Astrocyte of the spinal cord (primary cell): ENCODE data around the gene ORC3.

ENCODE experiments used
- DNase-seq: peaks from one replicate; pipeline ENCODE4 v3.0.0; 2011; ENCODE audit warnings: low read depth, low spot score
- H3K4me3 ChIP-seq: 2 replicates; pipeline ENCODE4 v1.5.1; 2011; ENCODE audit warnings: low read depth, mild to moderate bottlenecking, low read length, moderate library complexity
- in situ Hi-C: cut with HindIII; loops from 2 replicates; pipeline ENCODE4 v1.10.0; 2017; ENCODE audit warnings: low sequenced_read_pairs
- TF ChIP-seq, protein P1 (sequence below): IDR thresholded peaks from 2 replicates; pipeline ENCODE4 v1.5.1; 2012; ENCODE audit warnings: low read depth, mild to moderate bottlenecking, low read length, inconsistent platforms

ORC3 gene

DNA sequence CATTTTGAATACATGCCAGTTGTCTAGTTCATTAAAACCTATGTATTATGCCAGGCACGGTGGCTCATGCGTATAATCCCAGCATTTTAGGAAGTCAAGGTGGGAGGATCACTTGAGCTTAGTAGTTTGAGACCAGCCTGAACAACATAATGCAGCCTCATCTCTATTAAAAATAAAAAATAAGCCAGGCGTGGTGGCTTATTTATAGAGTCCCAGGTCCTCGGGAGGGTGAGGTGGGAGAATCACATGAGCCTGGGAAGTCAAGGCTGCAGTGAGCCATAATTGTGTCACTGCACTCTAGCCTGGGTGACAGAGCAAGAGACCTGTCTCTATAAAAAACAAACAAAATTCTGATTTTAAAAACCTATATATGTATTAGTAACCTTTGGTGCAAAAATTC, 27.5 kb downstream of the ORC3 start:
- H3K4me3 ChIP-seq: no peak overlapping the region
- in situ Hi-C loops: no loop called here
- DNase-seq: no peak
- TF ChIP-seq, protein P1, sequence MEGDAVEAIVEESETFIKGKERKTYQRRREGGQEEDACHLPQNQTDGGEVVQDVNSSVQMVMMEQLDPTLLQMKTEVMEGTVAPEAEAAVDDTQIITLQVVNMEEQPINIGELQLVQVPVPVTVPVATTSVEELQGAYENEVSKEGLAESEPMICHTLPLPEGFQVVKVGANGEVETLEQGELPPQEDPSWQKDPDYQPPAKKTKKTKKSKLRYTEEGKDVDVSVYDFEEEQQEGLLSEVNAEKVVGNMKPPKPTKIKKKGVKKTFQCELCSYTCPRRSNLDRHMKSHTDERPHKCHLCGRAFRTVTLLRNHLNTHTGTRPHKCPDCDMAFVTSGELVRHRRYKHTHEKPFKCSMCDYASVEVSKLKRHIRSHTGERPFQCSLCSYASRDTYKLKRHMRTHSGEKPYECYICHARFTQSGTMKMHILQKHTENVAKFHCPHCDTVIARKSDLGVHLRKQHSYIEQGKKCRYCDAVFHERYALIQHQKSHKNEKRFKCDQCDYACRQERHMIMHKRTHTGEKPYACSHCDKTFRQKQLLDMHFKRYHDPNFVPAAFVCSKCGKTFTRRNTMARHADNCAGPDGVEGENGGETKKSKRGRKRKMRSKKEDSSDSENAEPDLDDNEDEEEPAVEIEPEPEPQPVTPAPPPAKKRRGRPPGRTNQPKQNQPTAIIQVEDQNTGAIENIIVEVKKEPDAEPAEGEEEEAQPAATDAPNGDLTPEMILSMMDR: no peak

DNA sequence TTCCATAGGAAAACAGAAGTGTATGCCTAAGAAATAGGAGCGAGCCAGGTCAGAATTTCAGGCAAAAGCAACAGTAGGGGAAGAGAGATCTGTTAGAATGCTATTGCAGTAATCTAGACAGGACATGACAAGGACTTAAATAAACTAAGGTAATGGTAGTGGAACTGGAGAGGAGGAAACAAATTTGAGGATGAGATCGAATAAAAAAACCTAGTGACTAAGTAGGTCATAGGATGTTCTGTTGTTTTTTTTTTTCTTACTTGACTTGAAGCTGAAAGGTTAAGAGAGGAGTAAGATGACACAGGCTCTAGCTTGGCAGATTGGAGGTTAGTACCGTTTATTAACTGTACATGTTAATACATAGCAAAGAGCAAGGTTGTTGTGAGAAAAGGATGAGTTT, 28.6 kb downstream of the ORC3 start:
- H3K4me3 ChIP-seq: no peak overlapping the region
- no peak for DNase-seq
- TF ChIP-seq, protein P1: no peak
- in situ Hi-C loops: no loop called here

DNA sequence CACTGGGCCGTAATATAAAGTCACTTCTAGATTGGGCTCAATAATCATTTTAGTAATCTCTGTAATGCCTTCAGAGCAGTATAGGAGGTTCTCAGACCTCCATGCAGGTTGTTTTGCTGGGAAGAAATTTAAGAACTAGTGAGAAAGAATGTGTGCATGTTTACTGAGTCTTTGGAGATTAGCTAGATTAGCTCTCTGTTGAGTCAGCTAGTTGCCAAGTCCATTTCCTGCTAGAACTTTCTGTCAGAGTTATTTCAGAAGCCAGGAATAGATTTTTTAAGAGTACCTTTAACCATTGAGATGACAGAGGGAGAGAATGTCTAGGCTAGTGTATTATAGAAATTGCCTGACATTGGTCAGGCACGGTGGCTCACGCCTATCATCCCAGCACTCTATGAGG, 33.3 kb downstream of the ORC3 start:
- TF ChIP-seq, protein P1: no peak
- in situ Hi-C loops: no loop called here
- no peak overlapping the region for H3K4me3 ChIP-seq
- DNase-seq: peak; percentile 20

DNA sequence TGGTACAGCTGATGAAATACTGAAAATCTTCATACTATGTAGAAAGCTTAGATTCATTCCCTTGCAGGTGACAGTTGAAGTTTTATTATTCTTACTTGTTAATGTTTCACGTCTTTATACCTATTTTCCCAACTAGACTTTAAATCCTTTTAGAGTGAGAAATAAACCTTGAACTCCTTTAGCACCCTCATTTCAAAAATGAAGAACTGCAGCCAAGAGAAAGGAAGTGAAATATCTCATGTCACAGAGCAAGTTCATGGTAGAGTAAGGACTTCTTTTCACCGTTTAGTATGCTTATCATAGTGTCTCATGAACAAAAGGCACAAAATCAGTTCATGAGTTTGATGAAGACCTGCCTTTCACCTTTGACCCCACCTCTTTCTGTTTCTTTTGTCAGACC, 38.5 kb downstream of the ORC3 start:
- no peak overlapping the region for H3K4me3 ChIP-seq
- TF ChIP-seq, protein P1: no peak
- no peak for DNase-seq
- in situ Hi-C loops: no loop called here

DNA sequence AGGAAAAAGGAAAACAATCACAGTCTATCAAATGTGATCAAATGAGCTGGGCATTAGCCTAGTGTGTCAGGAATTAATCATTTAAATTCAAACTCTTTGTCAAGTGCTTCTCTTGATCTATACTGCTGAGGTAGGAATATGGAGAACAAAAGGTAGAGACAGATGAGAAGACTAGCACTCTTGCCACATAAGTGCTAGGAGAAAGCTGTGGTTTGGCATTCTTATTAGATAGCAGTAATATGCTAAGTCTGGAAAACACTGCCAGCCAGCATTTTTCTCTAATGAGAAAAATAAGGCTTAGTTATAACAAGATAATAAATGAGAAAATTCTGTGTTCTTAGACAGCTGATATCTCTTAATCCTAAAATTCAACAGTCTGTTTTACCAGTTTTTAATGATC, 38.9 kb downstream of the ORC3 start:
- TF ChIP-seq, protein P1: no peak
- in situ Hi-C loops: no loop called here
- DNase-seq: peak; percentile 14
- H3K4me3 ChIP-seq: no peak overlapping the region

DNA sequence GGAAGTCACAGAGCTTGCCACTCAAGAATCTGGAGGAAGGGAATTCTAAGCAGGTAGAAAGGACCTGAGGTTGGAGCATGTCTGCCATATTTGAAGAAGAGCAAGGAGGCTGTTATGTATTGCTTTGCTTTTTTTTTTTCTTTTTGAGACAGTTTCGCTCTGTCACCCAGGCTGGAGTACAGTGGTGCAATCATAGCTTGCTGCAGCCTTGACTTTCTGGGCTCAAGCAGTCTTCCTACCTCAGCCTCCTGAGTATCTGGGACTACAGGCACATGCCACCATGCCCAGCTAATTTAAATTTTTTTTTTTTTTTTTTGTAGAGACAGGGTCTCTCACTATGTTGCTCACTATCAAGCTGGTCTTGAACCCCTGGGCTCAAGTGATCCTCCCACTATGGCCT, 40.8 kb downstream of the ORC3 start:
- TF ChIP-seq, protein P1: no peak
- in situ Hi-C loops: no loop called here
- H3K4me3 ChIP-seq: no peak overlapping the region
- no peak for DNase-seq

DNA sequence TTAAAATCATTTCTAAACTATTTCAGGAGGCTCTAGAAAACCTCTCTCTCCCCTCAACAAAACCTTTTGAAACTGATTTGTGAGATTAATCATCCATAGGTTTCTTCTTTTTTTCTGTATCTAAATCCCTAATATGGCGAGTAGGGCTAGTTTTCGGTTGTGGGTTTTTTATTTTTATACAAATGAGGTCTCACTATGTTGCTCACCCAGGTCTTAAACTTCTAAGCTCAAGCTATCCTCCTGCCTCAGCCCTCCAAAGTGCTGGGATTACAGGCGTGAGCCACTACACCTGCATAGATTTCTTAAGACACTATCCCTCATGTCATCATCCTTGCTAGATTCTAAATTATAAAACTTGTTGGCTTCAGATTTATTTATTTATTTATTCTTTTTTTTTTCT, 43.9 kb downstream of the ORC3 start:
- H3K4me3 ChIP-seq: no peak overlapping the region
- in situ Hi-C loops: no loop called here
- no peak for DNase-seq
- TF ChIP-seq, protein P1: no peak
